ENCODE data around the gene ENDOU.

- TF ChIP-seq SIN3A (IDR thresholded peaks at IDR 0.05; ENCODE audit: borderline replicate concordance, insufficient read depth, low read length) (no peak), FOXP2 (optimal IDR thresholded peaks at IDR 0.05; ENCODE audit: borderline replicate concordance, extremely low read depth, extremely low read length, insufficient read depth) (no peak), TAF1 (IDR thresholded peaks at IDR 0.05; ENCODE audit: borderline replicate concordance, insufficient read depth, low read length) (no peak), POLR2AphosphoS5 (IDR thresholded peaks at IDR 0.05; ENCODE audit: low read depth, low read length) (no peak), REST (IDR thresholded peaks at IDR 0.05; ENCODE audit: insufficient read depth in 1 of 2, low read depth in 2 of 2, low read length in 2 of 2) (no peak)
Observed at GRCh38 chr12:47730341-47730744, 5.1 kb upstream of the ENDOU start.

All from PFSK-1 (cell line).